ENCODE measurements around the gene GOLT1A.
A peak's percentile ranks its signal among the peaks of the same experiment; 100 is the strongest.

Gene GOLT1A

GRCh38 chr1:204190212-204191211 is 23.3 kb downstream of the GOLT1A start:
- DNase-seq = no peak

- DNase-seq = no peak
These were observed 24.7 kb downstream of the GOLT1A start for GRCh38 chr1:204188959-204189639.

- no peak for DNase-seq
These were observed 27.2 kb downstream of the GOLT1A start for GRCh38 chr1:204186597-204186996.

- DNase-seq = no peak
These were observed 32.7 kb downstream of the GOLT1A start for GRCh38 chr1:204181116-204181515.

GRCh38 chr1:204180133-204180532 is 33.7 kb downstream of the GOLT1A start:
- no peak for DNase-seq

- DNase-seq = no peak
These were observed 35.1 kb downstream of the GOLT1A start for GRCh38 chr1:204178487-204179281.

- no peak for DNase-seq
These were observed 36.7 kb downstream of the GOLT1A start for GRCh38 chr1:204177133-204177532.

DNA sequence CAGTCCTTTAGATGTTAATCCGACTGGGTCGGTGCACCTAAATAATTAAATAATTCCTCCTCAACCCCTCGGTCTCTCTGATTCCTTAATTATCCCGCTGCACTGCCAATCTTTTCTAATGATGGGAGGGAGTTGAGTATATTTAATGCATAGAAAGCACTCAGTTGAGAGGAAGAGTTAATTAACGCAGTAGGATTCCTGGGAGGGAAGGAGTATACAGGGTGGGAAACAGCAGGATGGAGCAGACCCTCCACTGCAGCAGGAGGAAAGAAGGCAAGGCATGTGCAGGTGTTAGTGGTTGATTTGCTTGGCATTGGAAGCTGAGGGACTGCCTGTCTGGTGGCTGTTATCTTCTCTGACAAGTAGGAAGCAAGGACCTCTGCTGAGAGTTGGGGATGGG is 37.7 kb downstream of the GOLT1A start:
- DNase-seq = no peak

DNA sequence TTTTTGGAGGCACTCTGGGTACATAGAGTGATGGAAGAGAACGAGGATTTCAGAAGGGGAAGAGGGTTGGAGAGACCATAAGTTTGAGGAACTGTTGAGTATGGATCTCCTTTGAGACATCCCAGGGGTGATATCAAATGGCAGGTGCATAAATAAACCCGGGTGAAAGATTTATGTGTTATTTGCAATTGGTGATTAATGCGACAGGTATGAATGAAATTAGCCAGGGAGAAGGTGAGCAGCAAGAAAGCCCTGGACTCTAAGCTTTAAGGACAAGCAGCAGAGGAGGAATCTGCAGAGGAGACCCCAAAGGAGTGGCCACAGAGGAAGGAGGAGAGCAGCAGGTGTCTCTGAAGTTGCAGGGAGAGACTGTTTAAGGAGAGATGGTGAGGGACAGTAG is 38.8 kb downstream of the GOLT1A start:
- DNase-seq = no peak

DNA sequence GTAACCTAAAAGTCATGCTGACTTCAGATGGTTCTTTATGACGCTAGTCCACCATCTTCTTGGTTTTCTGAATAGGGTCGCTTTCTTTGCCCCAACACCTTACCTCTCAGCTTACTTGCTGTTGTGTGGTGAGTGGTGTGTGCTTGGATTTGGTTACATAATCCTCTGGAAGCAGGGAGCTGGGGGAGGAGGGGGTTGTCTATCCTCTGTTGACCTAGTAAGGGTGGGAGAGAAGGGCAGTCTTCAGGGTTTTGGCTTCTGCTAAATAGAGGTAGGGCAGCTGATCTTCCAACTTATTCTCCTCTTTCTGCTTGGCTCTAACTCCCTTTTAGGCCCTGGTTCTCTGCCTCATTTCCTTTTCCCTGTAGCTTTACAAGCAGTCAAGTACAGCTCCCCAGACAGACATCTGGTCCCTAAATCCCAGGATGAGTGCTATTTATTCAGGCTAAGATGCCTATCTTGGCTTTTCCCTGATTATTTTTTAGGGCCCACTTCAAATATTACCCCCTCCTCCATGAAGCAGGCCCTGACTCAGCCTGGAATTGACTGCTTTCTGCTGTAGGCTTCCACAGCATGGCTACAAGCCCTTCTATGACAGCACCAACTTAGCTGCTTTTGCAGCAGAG is 41.3 kb downstream of the GOLT1A start:
- DNase-seq = no peak

GRCh38 chr1:204171751-204172178 is 42.0 kb downstream of the GOLT1A start:
- DNase-seq = no peak

- no peak for DNase-seq
These were observed 43.2 kb downstream of the GOLT1A start for GRCh38 chr1:204170494-204171155.

DNA sequence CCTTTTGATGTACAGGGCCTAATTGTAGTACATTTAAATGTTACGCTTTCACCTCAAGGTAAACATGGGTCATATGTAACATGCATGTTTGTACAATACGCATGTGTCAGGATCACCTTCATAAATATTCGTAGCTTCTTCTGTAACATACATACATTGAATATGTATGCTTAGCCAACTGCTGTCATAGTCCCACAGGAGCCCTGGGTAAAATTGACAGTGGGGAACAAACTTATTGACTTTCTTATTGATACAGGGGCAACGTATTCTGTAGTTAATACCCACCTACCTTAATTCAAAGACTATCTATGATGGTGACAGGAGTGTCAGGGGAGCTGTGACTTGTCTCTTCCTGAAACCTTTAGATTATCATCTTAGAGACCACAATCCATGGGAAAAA is 43.9 kb downstream of the GOLT1A start:
- DNase-seq = no peak

GRCh38 chr1:204167730-204168129 is 46.1 kb downstream of the GOLT1A start:
- DNase-seq = no peak

GRCh38 chr1:204166219-204166618 is 47.6 kb downstream of the GOLT1A start, which contains the start of gene REN:
Gene REN, minus strand, starts transcription at chr1:204166337. Its CDS starts 44 bp downstream, at chr1:204166293.
- no peak for DNase-seq

DNA sequence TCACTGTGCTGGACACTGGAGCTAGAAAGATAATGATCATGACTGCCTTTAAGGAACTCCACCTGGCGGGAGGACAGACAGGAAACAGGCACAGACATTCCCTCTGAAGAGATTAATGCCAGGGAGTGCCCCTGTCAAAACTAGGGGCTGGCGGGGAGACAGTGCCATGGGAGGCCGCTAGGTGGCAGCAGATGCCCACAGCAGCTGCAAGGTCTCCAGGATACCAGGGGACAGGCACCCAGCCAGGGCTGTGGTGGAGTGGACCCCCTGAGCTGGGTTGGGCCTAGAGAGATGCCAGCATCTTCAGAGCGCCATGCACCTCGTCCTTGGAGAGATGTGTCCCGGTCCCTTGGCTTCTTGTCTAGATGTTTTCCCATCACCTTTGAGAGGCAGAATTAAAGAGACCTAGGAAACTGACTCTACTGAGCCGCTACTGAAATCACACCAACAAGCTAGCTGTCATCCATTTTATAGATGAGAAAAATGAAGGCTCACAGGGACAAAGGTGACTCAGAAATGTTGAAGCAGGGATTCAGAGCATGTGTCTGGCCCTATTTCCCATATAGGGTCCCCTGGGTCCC is 51.2 kb downstream of the GOLT1A start:
- peak; percentile 77 for DNase-seq

- DNase-seq = no peak
These were observed 51.9 kb downstream of the GOLT1A start for GRCh38 chr1:204161609-204162493.

DNA sequence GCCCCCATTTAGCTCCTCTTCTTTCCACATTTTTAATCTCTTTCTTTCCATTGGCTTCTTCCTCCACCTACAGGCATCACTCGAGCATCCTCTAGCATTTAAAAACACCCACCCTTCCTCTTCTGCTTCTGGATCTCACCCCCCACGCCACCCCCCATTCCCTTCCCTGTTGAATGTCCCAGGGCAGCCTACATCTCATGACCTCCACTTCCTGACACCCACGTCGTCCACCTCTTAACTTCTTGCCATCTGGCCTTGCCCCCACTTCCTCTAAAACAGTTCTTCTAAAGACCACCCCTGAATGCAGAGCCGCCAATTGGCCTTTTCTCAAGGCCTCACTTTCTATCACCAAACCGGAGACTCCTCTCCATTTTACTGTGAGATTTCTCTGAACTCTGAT is 55.8 kb downstream of the GOLT1A start:
- no peak for DNase-seq

GRCh38 chr1:204155881-204156280 is 57.9 kb downstream of the GOLT1A start:
- no peak for DNase-seq

GRCh38 chr1:204154568-204155255 is 59.1 kb downstream of the GOLT1A start:
- DNase-seq = no peak
